Tibial nerve (tissue), 4 donors: ENCODE measurements around the gene SORBS1. TPM values are rescaled to one million over a fixed set of nuclear protein-coding genes. Genes with fewer than 3 reads are reported as not detected.

ENCODE experiments used
- DNase-seq, 2 donors: peaks; one replicate each; pipeline ENCODE4 v3.0.0-alpha.2; 2019; ENCODE audit warnings: low spot score in 2 of 2
- H3K27ac ChIP-seq, 4 donors: fragments of 200-600 bp; sonication (generic) in 3 of 4; one replicate each; pipeline ENCODE4 v1.5.1; 2017 to 2019; ENCODE audit warnings: mild to moderate bottlenecking in 1 of 4
- H3K27me3 ChIP-seq, 2 donors: fragments of 200-600 bp; sonication (generic) in 1 of 2; one replicate each; pipeline versions ENCODE4 v1.5.1 to v1.6.0; 2017 to 2019
- H3K36me3 ChIP-seq, 3 donors: fragments of 200-600 bp; sonication (generic); one replicate each; pipeline ENCODE4 v1.5.1; 2018 to 2019
- H3K4me1 ChIP-seq, 4 donors: fragments of 200-600 bp; sonication (generic) in 3 of 4; one replicate each; pipeline ENCODE4 v1.5.1; 2017 to 2019
- H3K4me3 ChIP-seq, 4 donors: fragments of 200-600 bp; sonication (generic) in 3 of 4; one replicate each; pipeline ENCODE4 v1.5.1; 2017 to 2019; ENCODE audit warnings: mild to moderate bottlenecking in 1 of 4, moderate library complexity in 1 of 4
- H3K9me3 ChIP-seq, 4 donors: fragments of 200-600 bp; sonication (generic) in 3 of 4; one replicate each; pipeline ENCODE4 v1.5.1; 2017 to 2019
- CTCF ChIP-seq, 5 experiments: fragments of 200-600 bp in 3 of 5; fragments of 450-650 bp in 2 of 5; sonication (generic) in 3 of 5; IDR thresholded peaks; one replicate each; pipeline ENCODE4 v1.5.1; 2016 to 2019; ENCODE audit warnings: antibody characterized with exemption in 5 of 5, mild to moderate bottlenecking in 3 of 5, moderate library complexity in 2 of 5
- EP300 ChIP-seq, 2 donors: sonication (generic); formaldehyde crosslinking; IDR thresholded peaks; one replicate each; pipeline ENCODE4 v1.6.1; 2017; ENCODE audit warnings: antibody characterized with exemption in 2 of 2, mild to moderate bottlenecking in 1 of 2
- POLR2A ChIP-seq, 2 donors: fragments of 450-650 bp; IDR thresholded peaks; one replicate each; pipeline ENCODE4 v1.6.1; 2017; ENCODE audit warnings: antibody characterized with exemption in 2 of 2, mild to moderate bottlenecking in 2 of 2, moderate library complexity in 2 of 2
- WGBS, 2 donors: methylation state at CpG; one replicate each; pipeline ENCODE4 v1.1.5; 2018; 5-methylcytosine and 5-hydroxymethylcytosine counted together
- total RNA-seq, 4 donors: library from RNA; depleted of rRNA; stranded (reverse); fragments of >200 nt; gene quantifications; one replicate each; pipeline ENCODE4 v1.1.0, GENCODE V29; 2016

Gene SORBS1
- total RNA-seq, 4 donors from 2014 or later = 427 to 623 (median 567) TPM

GRCh38 chr10:95407546-95407945 is 153.6 kb downstream of the SORBS1 start:
- H3K27me3 ChIP-seq = no peaks in the 10 kb centered on the region
- H3K4me3 ChIP-seq = no peak overlapping the region
- TF ChIP-seq POLR2A (IDR thresholded peaks at IDR 0.05) (no peak), CTCF (IDR thresholded peaks at IDR 0.05) (no peak), EP300 (IDR thresholded peaks at IDR 0.05) (no peak)
- H3K36me3 ChIP-seq = peaks cover 0 to 53% (median 0%) of the 10 kb centered on the region in 3 donors
- peak overlapping the region; percentile 48 to 92 (median 74) for H3K27ac ChIP-seq
- H3K4me1 ChIP-seq = peaks cover 0 to 88% (median 47%) of the 10 kb centered on the region in 4 donors
- no peak for DNase-seq
- no peaks in the 10 kb centered on the region for H3K9me3 ChIP-seq
- WGBS, 2 donors = 87 to 88% methylated on average over 7 of the region's 7 CpGs

GRCh38 chr10:95406651-95407280 is 154.4 kb downstream of the SORBS1 start:
- Histone ChIP-seq H3K36me3 (peaks cover 0 to 61% (median 0%) of the 10 kb centered on the region in 3 donors), H3K4me3 (no peak overlapping the region), H3K9me3 (no peaks in the 10 kb centered on the region), H3K27me3 (no peaks in the 10 kb centered on the region), H3K27ac (peak overlapping the region; percentile 48 to 92 (median 74)), H3K4me1 (peaks cover 0 to 86% (median 46%) of the 10 kb centered on the region in 4 donors)
- no peak for TF ChIP-seq CTCF (IDR thresholded peaks at IDR 0.05)
- no peak for TF ChIP-seq POLR2A (IDR thresholded peaks at IDR 0.05)
- peak in 1 of 2 donors; percentile 44 for TF ChIP-seq EP300 (IDR thresholded peaks at IDR 0.05)
- DNase-seq = peak in 1 of 2 donors; percentile 47
- WGBS, 2 donors = 56 to 57% methylated on average over 11 of the region's 11 CpGs

GRCh38 chr10:95405655-95406054 is 155.5 kb downstream of the SORBS1 start:
- Histone ChIP-seq H3K36me3 (peaks cover 0 to 72% (median 0%) of the 10 kb centered on the region in 3 donors), H3K4me1 (peaks cover 0 to 83% (median 46%) of the 10 kb centered on the region in 4 donors), H3K4me3 (no peak overlapping the region), H3K27me3 (no peaks in the 10 kb centered on the region), H3K27ac (peak overlapping the region in 2 of 4 donors; percentile 92), H3K9me3 (no peaks in the 10 kb centered on the region)
- DNase-seq = no peak
- WGBS, 2 donors = 100% methylated on average over 2 of the region's 2 CpGs
- TF ChIP-seq EP300 (IDR thresholded peaks at IDR 0.05) (no peak), CTCF (IDR thresholded peaks at IDR 0.05) (no peak), POLR2A (IDR thresholded peaks at IDR 0.05) (no peak)

GRCh38 chr10:95404864-95405263 is 156.3 kb downstream of the SORBS1 start:
- WGBS, 2 donors = 96 to 100% methylated on average over 1 of the region's 1 CpG

More at GRCh38 chr10:95404864-95405263, 156.3 kb downstream of the SORBS1 start:
- no peak for DNase-seq
- H3K27ac ChIP-seq = peak overlapping the region in 2 of 4 donors; percentile 92
- H3K4me1 ChIP-seq = peaks cover 0 to 80% (median 39%) of the 10 kb centered on the region in 4 donors
- H3K9me3 ChIP-seq = no peaks in the 10 kb centered on the region
- TF ChIP-seq CTCF (IDR thresholded peaks at IDR 0.05) (no peak), POLR2A (IDR thresholded peaks at IDR 0.05) (no peak), EP300 (IDR thresholded peaks at IDR 0.05) (no peak)
- H3K4me3 ChIP-seq = no peak overlapping the region
- H3K36me3 ChIP-seq = peaks cover 0 to 74% (median 0%) of the 10 kb centered on the region in 3 donors
- no peaks in the 10 kb centered on the region for H3K27me3 ChIP-seq
